ENCODE data around the gene PLCB4. TPM values are rescaled to one million over a fixed set of nuclear protein-coding genes. Genes with fewer than 3 reads are reported as not detected.

Gene PLCB4
- polyA plus RNA-seq, 1 donor (not counting 4 experiments of a cell fraction or from before 2014, with no cell fraction given): 4.1 TPM

- Histone ChIP-seq H4K20me1 (ENCODE audit: control insufficient read depth, extremely low read depth, insufficient read depth, low read length) (no peaks in the 10 kb centered on the region), H3K9me1 (ENCODE audit: control insufficient read depth, extremely low read depth, insufficient read depth, low read length) (no peaks in the 10 kb centered on the region), H3K79me2 (ENCODE audit: control insufficient read depth, insufficient read depth, low read length) (no peaks in the 10 kb centered on the region), H3K4me1 (ENCODE audit: control insufficient read depth, extremely low read depth, insufficient read depth, low read length) (no peaks in the 10 kb centered on the region), H3K36me3 (ENCODE audit: control insufficient read depth in 2 of 2, extremely low read depth in 1 of 2, insufficient read depth in 2 of 2, low read length in 2 of 2) (no peaks in the 10 kb centered on the region), H3K27me3 (ENCODE audit: control insufficient read depth, extremely low read depth, insufficient read depth, low read length) (no peaks in the 10 kb centered on the region), H3K27ac (ENCODE audit: control insufficient read depth, insufficient read depth, low read length) (no peak overlapping the region), H3K4me2 (ENCODE audit: control insufficient read depth, extremely low read depth, insufficient read depth, low read depth, low read length) (no peak overlapping the region), H3K9ac (ENCODE audit: control insufficient read depth, extremely low read depth, insufficient read depth, low read length) (no peak overlapping the region), H3K4me3 (ENCODE audit: control insufficient read depth in 2 of 3, extremely low read depth in 1 of 3, insufficient read depth in 2 of 3, low read depth in 1 of 3, low read length in 3 of 3) (no peak overlapping the region), H2AFZ (ENCODE audit: control insufficient read depth, low read length) (no peak overlapping the region), H3K9me3 (ENCODE audit: control insufficient read depth, low read depth, low read length) (no peaks in the 10 kb centered on the region)
- DNase-seq (ENCODE audit: low read depth, low spot score) (no peak), FAIRE-seq (no peak)
- TF ChIP-seq CTCF (optimal IDR thresholded peaks at IDR 0.05 in 1 of 3, IDR thresholded peaks at IDR 0.05 in 1 of 3, conservative IDR thresholded peaks at IDR 0.05 in 1 of 3; ENCODE audit: extremely low read depth in 1 of 3, insufficient read depth in 2 of 3, low read length in 3 of 3) (no peak), EZH2 (IDR thresholded peaks at IDR 0.05; ENCODE audit: low read length) (no peak)
- dilution Hi-C loops (cut with MboI; ENCODE audit: extremely low pct_ligation_motif_present, low sequenced_read_pairs): no loop called here
Observed at GRCh38 chr20:9163995-9164394, 95.1 kb downstream of the PLCB4 start.

- Histone ChIP-seq H3K4me3 (ENCODE audit: control insufficient read depth in 2 of 3, extremely low read depth in 1 of 3, insufficient read depth in 2 of 3, low read depth in 1 of 3, low read length in 3 of 3) (no peak overlapping the region), H3K9ac (ENCODE audit: control insufficient read depth, extremely low read depth, insufficient read depth, low read length) (no peak overlapping the region), H3K4me2 (ENCODE audit: control insufficient read depth, extremely low read depth, insufficient read depth, low read depth, low read length) (no peak overlapping the region), H3K4me1 (ENCODE audit: control insufficient read depth, extremely low read depth, insufficient read depth, low read length) (no peaks in the 10 kb centered on the region), H3K36me3 (ENCODE audit: control insufficient read depth in 2 of 2, extremely low read depth in 1 of 2, insufficient read depth in 2 of 2, low read length in 2 of 2) (no peaks in the 10 kb centered on the region), H2AFZ (ENCODE audit: control insufficient read depth, low read length) (no peak overlapping the region), H3K27me3 (ENCODE audit: control insufficient read depth, extremely low read depth, insufficient read depth, low read length) (no peaks in the 10 kb centered on the region), H3K9me3 (ENCODE audit: control insufficient read depth, low read depth, low read length) (no peaks in the 10 kb centered on the region), H3K9me1 (ENCODE audit: control insufficient read depth, extremely low read depth, insufficient read depth, low read length) (no peaks in the 10 kb centered on the region), H3K27ac (ENCODE audit: control insufficient read depth, insufficient read depth, low read length) (no peak overlapping the region), H3K79me2 (ENCODE audit: control insufficient read depth, insufficient read depth, low read length) (no peaks in the 10 kb centered on the region), H4K20me1 (ENCODE audit: control insufficient read depth, extremely low read depth, insufficient read depth, low read length) (no peaks in the 10 kb centered on the region)
- no peak for FAIRE-seq
- dilution Hi-C loops (cut with MboI; ENCODE audit: extremely low pct_ligation_motif_present, low sequenced_read_pairs): no loop called here
- TF ChIP-seq EZH2 (IDR thresholded peaks at IDR 0.05; ENCODE audit: low read length): no peak
- TF ChIP-seq CTCF (optimal IDR thresholded peaks at IDR 0.05 in 1 of 3, IDR thresholded peaks at IDR 0.05 in 1 of 3, conservative IDR thresholded peaks at IDR 0.05 in 1 of 3; ENCODE audit: extremely low read depth in 1 of 3, insufficient read depth in 2 of 3, low read length in 3 of 3): no peak
- no peak for DNase-seq (ENCODE audit: low read depth, low spot score)
Observed at GRCh38 chr20:9165261-9165660, 96.4 kb downstream of the PLCB4 start.
